GM19468 (cell line): ENCODE data around the gene ZNF366.

ENCODE experiments used
- ATAC-seq: cut with Tn5 transposase; IDR thresholded peaks from one replicate; pipeline ENCODE4 v1.9.1; 2021; ENCODE audit warnings: mild to moderate bottlenecking, moderate library complexity, moderate number of reproducible peaks; ENCODE audit not compliant: unreplicated experiment; ENCODE audit errors: extremely low read depth

ZNF366 gene

DNA sequence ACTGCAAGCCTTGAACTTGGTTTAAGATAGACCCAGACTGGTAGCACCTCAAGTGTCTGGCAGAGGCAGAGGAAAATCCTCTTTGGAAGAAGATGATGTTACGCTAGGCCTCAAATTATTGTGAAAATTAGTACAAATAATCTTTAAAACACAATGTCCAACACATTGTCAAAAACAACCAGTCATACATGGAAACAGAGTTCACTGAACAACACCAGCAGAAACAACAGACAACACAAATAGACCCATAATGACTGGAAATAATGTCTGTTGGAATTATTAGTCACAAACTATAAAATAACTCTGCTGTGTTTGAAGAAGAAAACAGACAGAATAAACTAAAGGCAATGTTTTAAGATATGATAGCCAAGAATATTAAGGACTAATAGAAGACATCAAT lies 15.4 kb upstream of the ZNF366 start:
- no peak for ATAC-seq

DNA sequence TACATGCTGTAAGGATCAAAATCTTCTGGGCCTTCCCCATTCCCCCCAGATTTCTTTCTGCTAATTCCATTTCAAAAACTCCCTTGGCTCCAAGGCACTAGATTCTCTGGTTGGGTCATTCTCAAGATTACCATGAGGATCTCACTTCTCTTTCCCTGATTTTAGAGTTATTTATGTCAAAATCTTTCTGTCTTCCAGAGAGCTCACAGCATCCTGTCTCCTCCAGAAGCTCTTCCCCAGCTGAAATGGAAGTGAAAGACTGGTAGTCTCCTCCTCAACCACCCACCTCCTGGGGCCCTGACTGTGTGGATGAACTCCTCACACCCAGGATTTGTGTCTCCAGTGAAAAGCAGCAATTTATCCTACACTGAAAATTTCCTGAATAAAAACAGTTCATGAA lies 11.9 kb upstream of the ZNF366 start:
- ATAC-seq: no peak

DNA sequence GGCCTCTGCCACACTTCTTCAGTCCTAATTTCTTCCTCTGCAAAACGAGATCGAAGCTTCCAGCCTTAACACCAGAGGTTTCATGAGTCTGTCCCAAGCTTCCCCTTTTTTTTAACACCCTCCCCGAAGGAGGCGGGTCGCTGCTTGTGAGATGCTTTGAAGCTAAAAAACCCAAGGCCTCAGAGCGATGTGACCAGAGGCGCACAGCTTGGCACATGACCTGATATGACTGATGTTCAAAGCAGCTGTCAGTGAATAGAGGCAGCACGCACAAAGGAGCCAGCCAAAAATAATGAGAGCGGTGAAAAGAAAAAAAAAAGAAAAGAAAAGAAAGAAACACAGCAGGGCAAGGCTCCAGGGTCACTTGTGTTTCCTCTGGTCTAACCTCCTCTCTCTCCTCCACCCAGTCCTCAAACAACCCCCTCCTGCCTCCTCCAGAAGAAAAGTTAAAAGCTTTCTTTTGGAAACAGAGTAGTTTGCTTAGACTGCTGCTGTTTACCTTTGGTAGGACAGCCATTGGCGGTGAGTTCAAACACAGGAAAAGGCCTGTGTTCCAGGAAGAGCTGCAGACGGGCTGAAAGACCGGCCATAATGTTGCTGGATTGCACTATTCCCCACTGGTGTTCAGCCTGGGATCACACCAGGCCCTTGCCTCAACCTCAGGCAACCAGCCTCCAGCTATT lies 10.9 kb upstream of the ZNF366 start:
- no peak for ATAC-seq

DNA sequence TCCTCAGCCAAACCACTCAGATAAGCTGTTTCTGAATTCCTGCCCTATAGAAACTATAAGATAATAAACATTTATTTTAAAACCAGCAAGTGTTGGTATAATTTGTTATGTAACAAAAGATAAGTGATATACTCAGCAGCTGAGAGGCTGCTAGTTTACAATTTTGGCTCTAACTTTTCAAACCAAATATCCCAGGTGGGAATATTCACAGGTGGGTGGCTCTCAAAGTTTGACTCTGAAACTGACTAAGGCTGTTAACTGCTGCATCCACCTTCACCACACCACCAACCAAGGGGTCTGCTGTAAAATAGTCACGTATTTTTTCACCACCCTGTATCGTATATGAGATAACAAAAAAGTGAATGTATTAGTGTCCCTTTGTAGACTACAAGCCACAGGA lies 9.7 kb upstream of the ZNF366 start:
- no peak for ATAC-seq

DNA sequence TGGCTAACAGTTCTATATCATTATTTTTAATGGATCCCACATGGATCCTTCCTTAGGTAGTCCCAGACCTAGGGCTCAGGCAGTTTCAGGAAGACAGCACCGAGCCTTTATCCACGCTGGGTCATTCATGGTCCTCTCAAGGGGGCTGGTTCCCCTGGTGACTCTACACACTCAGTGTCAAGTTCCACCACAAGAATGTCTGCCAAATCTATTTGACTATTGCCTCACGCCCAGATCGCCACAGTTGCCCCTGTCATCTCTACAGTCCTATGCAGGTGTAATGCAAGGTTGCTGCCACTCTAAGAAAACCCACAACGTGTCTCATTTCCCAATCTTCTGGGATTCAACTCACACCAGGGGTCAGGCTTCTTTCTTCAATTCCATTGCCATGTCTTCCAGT lies 8.0 kb upstream of the ZNF366 start:
- no peak for ATAC-seq

DNA sequence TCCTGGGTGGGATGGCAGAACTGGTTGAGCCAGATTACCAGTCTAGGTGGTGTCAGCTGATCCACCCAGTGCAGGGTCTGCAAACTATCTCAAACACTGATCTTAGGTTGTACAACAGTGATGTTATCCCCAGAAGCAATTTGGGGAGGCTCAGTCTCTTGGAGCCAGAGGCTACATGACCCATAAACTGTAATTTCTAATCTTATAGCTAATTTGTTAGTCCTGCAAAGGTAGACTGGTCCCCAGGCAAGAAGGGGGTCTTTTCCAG lies 5.3 kb upstream of the ZNF366 start:
- no peak for ATAC-seq

DNA sequence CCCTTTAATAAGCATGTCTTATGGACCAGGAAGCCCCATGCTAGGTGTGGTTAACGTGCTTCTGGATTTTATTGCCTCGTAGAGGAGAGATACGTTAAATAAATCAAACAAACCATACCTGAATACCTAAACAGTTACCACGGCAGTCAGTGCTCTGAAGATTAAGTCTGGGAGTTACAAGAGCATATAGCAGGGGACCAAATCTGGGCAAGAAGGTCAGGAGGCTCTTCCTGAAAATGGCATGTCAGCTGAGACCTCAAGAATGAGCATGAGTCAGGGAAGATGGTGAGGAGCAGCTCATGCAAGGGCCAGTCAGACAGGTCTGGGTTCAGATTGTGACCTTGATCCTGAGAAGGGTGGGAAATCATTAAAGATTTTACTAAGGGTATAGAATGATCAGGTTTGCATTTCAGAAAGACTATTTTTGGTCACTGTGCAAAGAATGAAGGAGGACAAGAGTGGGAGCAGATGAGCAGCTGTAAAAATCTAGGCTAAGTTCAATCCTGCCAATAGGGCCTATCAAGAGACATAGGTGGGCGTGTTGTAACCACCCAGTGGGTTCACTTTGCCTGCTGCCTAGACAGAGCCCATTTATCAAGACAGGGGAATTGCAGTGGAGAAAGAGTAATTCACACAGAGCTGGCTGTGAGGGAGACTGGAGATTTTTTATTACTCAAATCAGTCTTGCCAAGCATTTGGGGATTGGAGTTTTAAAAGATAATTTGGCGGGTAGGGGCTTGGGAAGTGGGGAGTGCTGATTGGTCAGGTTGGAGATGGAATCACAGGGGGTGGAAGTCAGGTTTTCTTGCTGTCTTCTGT lies 4.8 kb upstream of the ZNF366 start:
- ATAC-seq: no peak

DNA sequence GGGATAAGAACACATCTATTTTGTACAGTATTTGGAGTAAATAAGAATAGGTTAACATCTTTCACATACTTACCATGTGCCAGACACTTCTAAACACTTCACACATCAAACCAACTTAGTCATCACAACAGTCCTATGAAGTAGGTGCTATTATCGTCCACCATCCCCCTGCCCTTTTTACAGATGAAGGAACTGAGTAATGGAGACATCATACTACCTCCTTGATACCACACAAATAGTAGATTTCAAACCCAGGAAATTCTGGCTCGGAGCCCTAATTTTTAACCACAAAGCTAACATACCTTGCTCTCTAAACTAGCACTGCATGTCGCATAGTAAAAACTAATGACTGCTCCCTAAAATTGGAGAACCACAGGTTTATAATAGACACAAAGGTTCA lies 4.2 kb upstream of the ZNF366 start:
- ATAC-seq: no peak

DNA sequence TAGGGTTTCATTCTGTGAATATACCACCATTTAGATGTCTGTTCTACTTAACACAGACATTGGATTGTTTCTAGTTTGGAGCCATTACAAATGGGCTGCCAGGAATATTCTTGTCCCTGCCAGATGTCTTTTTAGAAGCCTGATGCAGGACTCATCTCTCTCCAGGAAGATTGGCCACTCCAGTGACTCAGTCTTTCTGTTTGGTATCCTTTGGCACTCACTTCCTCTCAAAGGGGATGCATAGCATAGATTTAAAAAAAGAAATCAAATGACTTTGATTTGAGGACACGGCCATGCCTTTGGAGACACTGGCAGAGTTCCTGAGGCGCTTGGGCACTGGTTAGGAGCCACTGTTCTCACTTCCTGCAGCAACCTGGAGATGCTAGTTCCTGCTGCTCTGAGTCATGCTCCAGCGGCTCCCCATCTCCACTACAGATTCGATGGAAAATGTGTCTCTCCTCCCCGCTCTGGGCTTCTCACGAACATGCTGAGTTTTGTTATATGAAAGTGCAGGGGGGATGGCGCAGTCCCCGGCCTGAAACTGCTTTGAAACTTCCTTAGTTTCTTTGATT lies 3.5 kb upstream of the ZNF366 start:
- no peak for ATAC-seq

DNA sequence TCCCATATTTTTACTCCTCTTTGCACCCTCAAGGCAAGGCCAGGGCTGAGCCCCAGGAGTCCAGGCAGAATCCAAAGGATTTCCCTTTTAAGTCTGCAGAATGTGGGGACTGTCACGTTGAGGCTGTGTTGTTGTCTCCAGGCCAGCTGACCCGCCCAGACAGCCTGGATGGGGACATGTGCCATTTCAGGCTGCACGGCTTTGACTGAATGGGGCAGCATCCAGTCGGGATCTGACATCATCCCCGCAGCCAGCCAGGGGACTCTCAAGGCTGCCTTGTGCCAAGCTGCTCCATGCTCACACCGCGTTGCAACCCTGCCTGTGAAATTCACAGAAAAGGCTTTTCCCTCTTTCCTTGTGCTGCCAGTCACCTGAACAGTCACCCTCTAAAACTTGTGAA lies 2.2 kb upstream of the ZNF366 start:
- no peak for ATAC-seq

DNA sequence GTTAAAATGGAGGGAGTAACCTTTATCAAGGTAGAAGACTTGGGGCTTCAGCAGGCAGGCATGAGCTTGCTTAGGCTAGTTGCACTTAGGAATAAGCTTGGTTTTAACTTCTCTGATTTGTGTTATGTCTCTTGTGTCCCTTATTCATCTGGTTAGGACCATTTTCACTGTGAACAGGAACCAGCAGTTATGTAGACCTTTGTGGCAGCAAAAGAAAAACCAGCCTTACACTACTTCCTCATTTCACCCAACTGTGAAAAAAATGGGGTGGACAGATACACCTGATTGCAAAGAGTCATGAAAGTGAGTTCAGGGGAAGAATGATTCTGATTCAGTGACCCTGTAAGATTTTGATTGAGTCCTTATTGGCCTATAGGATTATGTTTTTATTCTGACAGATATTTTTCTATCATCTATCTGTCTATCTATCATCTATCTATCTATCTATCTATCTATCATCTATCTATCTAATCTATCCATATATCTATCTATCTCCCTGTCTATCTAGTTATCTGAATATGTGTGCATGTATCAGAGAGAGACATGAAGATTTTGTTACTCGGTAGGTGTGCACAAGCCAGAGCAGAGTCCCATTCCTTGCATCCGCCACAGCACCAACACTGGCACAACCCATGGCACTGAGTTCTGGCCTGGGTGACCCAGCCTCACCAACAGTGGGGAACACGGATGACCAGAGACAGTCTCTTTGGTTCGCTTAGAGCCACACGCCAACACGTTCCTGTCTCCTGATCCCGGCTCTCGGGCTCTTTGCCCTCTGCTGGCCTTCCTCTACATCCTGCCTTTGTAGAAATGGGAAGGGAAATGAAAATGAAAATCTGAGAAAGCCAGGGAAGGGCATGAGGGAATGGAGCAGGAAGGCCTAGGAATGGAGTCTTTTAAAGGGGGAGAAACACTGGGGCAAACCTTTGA lies 1.3 kb upstream of the ZNF366 start:
- peak; percentile 79 for ATAC-seq

DNA sequence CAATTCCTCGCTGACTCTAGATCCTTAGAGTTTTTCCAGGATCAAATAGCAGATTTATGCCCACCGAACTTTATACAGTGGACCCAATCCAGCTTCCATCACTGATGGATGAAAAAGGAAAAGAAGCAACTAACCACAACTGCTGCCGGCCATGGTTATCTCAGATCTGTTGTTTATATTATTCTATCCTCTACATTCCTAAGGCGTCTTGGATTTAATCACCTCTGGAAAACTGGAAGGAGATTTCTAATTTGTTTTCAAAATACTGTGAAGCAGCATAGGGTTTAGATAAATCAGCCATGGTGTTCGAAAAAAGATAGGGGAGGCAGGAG lies 663 bp upstream of the ZNF366 start:
- ATAC-seq: no peak

DNA sequence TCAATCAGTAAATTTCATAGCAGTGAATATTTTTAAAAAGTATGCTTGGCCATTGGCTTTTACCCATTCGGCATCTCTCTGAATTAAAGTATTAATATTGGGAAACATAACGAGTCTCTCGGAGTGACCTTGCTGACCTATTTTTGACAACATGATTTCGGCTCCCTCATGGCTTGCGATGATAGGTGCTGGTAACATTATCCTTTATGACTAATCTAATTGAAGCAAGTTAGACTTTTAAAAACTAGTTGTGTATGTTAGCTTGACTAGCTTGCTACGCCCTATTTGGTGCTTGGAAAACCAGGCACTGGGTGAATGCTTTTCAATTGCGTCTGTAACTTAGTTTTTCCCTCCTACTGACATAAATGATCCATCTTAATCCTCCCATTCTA lies 1.1 kb downstream of the ZNF366 start:
- no peak for ATAC-seq

DNA sequence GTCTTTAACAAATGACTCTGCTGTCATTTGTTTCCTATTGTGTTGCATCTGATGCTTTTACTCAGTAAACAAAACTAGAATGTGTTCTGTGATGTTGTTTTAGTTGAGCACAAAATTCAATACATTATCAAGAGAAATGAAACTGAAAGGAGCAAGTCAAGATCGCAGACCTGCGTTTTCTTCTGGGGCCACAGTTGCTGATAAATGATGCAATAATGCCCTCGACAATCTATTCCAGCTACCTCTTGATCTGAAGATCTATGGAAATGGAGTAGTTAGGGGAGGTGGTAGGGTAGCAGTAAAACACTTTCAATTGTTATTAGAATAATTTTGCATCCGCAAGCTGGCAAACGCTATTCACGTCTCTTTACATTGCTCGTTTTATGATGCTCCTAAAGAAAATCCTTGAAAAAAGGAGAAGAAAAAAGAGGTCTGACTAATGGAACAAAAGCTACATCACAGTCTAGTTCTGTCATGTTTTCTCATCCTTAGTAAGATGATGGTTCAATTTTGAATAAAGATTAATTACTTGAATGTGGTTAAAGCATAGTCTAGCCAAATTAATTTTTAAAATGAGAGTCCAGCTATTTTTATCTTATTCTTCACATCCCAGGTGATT lies 1.6 kb downstream of the ZNF366 start:
- ATAC-seq: no peak

DNA sequence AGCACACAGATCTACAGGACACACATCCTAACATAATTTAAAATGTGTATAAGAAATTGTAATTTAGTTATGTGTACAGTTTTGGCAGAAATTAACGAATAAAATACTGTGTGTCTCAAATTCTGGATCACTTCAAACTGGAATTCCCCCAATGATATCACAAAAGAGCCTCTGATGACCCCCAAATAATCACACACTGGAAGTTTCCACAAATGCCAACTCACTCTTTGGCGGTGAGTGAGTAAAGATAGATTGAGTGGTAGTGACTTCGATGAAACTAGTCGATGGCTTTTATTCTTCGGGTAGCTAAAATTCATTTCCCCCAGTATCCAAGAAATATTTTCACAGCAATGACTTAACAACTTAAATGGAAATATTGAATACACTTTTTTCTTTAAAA lies 2.2 kb downstream of the ZNF366 start:
- no peak for ATAC-seq

DNA sequence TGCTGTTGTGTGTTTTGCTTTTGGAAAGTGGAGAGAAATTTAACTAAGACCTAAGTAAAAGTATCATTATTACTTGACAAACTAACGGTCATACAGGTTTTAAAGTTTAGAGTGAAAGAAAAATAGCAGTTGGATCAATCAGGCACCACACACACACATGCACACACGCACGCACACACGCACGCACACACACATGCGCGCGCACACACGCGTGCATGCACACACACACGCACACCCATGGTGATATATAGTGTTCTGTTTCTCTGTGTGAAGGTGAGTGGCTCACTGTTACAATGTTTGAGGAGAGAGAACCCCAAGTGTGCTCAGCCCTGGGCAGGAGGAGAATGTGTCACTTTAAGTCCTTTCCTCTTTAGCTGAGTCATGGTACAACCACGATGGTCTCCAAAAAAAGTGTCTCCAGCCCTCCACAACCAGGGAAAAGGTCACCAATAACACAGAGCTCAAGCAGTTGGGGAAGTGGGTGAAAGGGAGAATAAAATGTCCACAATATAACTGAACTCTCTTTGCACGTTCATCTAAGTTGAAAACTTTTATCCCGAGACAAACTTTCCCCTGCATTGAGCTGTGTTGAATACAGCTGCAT lies 3.2 kb downstream of the ZNF366 start:
- ATAC-seq: no peak

DNA sequence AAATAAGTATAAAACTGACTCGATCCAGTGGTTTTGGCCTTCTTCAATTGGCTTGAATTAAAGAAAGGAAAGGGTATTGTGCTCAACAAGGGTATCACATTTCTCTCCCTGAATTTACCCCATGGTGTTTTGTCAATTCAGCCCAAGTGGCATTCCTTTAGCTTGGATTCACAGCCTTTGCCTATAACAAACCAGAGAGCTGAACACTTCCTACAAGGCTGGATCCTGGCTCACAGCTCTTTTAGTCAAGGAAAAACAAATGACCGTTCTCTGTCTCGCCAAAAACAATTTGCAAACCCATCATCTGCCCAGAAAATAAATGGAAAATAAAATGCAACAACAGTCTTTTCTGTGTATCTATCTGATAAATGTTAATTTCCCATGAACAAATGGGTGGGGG lies 5.7 kb downstream of the ZNF366 start:
- ATAC-seq: no peak

DNA sequence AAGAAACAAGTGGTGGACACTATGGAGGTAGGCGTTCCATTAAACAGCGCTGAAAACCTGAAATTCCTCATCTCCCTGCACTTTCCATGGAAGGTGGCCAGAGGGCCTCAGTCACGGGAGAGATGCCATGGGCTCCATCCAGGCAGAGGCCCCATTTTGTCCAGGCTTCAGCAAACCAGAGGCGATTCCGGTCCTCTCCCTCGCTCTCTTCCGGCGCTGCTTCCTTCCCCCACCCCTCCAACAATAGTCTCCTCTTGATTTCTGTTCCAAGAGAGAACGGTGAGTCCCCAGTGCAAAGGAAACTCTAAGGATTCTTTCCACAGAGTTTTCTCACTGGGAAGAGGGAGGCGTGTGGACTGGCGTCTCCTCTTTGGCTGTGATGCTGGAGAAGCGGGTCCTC lies 7.5 kb downstream of the ZNF366 start:
- ATAC-seq: no peak

DNA sequence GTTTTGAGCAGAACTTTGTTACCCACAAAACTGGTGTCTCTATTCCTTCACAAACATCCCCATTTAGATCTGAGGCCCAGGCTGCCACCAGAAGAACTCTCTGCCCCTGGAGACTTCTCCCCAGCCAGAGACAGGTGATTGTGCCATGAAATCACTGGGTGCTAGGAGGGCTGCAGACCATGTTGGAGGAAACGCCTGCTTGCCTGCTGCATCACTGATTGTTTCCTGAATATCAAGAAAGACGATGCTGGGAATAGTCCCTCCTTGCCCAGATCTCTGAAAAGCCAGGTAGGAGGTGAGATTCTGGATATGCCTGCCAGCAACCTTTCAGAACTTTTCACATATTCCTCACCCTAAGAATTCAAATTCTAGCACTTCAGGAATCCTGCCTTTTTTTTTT lies 8.1 kb downstream of the ZNF366 start:
- no peak for ATAC-seq

DNA sequence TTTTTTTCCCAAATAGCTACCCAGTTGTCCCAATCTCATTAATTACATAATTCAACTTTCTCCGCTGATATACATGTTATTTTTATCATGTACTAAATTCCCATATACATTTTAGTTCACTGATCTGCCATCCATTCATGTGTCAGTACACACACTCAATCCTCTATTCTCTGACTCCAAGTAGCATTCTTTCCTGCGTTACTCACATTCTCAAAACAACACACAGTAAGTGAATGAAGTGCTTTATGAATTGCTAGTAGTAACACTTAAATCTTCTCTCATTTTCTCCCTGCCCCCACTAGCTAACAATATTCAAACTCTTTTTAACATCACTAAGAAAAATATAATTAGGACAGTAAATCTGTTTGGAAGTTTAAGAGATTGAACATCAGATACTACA lies 8.9 kb downstream of the ZNF366 start:
- no peak for ATAC-seq
